IPS-NIHi7 (cell line): ENCODE data around the gene ANKRD24.
"Not testable (repeated sequence)": the region's sequence is repeated elsewhere in the genome, so short reads cannot be mapped to it uniquely, and the experiment has no call there.

ENCODE experiments used
- DNase-seq: peaks from one replicate; pipeline ENCODE4 v3.0.0; 2012; ENCODE audit warnings: mixed read lengths; ENCODE audit errors: extremely low spot score

The ANKRD24 gene

GRCh38 chr19:4230237-4230636, 47.7 kb downstream of the ANKRD24 start:
- not testable (repeated sequence) for DNase-seq

DNA sequence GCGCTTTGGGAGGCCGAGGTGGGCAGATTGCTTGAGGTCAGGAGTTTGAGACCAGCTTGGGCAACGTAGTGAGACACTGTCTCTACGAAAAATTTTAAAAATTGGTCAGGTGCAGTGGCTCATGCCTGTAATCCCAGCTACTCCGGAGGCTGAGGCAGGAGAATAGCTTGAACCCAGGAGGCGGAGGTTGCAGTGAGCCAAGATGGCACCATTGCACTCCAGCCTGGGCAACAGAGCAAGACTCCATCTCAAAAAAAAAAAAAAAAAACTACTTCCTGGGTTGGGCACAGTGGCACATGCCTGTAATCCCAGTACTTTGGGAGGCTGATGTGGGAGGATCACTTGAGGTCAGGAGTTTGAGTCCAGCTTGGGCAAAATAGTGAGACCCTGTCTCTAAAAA, 49.0 kb downstream of the ANKRD24 start:
- DNase-seq: not testable (repeated sequence)

DNA sequence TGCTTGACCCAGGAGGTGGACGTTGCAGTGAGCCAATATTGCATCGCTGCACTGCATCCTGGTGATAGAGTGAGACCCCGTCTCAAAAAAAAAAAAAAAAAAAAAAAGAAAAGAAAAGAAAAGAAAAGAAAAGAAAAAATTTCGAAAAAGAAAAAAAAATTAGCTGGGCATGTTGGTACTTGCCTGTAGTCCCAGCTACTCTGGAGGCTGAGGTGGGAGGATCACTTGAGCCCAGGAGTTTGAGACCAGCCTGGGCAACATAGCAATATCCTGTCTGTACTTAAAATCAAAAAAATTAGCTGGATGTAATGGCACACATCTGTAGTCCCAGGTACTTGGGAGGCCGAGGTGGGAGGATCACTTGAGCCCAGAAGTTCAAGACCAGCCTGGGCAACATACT, 49.6 kb downstream of the ANKRD24 start:
- not testable (repeated sequence) for DNase-seq

GRCh38 chr19:4232614-4233281, 50.3 kb downstream of the ANKRD24 start:
- no peak for DNase-seq

DNA sequence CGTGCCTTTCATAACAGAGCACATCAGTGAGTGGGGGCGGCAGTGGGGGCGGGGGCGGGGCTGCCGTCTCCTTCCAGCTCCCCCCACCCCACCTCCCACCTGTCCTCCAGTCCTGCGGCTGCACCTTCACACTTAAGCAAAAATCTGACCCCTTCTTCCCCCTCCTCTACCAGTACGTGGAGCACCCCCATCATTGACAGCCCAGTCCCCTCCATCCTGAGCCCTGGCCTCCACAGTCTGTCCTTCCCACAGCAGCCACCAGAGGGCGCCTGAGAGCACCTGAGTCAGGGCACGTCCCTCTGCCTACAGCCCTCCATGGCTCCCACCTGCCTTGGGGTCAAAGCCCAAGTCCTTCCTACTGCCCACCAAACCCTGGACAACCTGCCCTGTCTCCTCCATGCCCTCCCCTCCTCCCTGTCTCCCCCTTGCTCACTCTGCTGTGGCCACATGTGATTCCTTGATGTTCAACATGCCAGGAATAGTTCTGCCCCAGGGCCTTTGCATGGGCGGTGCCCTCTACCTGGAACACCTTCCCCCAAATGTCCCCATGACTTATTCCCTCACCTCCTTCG, 50.9 kb downstream of the ANKRD24 start:
- peak; percentile 74 for DNase-seq

GRCh38 chr19:4234142-4234861, 51.8 kb downstream of the ANKRD24 start:
- no peak for DNase-seq

- DNase-seq: no peak
Measured at GRCh38 chr19:4234862-4235201, 52.3 kb downstream of the ANKRD24 start.

DNA sequence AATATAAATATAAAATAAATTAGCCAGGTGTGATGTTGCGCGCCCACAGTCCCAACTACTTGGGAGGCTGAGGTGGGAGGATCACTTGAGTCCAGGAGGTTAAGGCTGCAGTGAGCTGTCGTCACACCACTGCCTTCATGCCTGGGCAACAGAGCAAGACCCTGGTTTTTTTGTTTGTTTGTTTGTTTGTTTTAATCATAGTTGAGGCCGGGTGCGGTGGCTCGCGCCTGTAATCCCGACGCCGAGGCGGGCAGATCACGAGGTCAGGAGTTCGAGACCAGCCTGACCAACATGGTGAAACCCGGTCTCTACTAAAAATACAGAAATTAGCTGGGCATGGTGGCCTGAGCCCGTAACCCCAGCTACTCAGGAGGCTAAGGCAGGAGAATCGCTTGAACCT, 55.0 kb downstream of the ANKRD24 start:
- DNase-seq: not testable (repeated sequence)

DNA sequence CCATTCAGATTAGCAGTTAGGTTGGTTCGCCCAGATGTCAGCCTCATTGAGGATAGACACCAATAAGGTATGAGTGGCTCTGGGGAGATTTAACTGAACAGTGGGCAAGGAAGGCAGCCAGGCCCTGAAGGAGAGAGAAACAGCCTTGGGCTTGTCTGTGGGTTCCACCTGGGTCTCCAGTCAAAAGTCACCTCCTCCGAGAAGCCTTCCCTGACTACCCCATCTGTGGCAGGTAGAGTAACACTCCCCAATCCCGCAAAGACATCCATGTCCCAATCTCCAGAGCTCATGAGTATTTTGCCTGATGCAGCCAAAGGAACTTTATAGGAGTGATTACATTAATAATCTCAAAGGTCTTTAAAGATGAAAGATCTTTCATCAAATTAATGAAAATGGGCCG, 56.3 kb downstream of the ANKRD24 start:
- DNase-seq: peak; percentile 4

DNA sequence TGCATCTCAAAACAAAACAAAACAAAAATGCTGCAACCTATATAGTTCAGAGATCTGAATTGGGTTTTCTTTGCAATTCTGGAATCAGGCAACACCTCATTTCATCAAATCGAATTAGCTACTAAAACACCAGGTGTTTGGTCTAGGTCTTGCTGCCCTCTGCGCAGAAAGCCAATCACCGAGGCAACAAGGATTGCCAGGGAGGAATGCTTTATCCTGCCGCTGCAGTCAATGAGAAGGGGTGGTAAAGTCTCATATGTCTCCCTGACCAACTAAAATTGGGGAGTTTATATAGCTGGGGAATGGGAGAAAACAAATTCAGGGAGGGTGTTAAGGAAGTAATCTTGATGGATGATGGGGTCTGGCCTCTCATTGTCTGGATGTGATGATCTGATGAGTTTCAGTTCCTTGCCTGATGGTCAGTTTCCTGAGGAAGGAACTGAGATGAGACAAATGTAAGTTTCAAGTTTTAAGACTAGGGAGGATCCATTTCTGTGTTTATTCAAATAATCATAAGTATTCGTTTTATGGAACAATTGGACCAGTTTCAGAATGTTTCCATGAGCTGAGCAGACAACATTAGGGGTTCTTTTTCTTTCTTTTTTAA, 59.4 kb downstream of the ANKRD24 start:
- DNase-seq: no peak

- DNase-seq: not testable (repeated sequence)
Measured at GRCh38 chr19:4245938-4246337, 63.4 kb downstream of the ANKRD24 start.

- DNase-seq: peak; percentile 100
Measured at GRCh38 chr19:4246767-4247593, 64.5 kb downstream of the ANKRD24 start, which contains the start of gene YJU2. Gene YJU2, plus strand, starts transcription at chr19:4247080. Its CDS starts 67 bp downstream, at chr19:4247147.

- DNase-seq: peak; percentile 10
Measured at GRCh38 chr19:4256563-4256962, 74.1 kb downstream of the ANKRD24 start.

- DNase-seq: no peak
Measured at GRCh38 chr19:4257025-4257424, 74.5 kb downstream of the ANKRD24 start.

DNA sequence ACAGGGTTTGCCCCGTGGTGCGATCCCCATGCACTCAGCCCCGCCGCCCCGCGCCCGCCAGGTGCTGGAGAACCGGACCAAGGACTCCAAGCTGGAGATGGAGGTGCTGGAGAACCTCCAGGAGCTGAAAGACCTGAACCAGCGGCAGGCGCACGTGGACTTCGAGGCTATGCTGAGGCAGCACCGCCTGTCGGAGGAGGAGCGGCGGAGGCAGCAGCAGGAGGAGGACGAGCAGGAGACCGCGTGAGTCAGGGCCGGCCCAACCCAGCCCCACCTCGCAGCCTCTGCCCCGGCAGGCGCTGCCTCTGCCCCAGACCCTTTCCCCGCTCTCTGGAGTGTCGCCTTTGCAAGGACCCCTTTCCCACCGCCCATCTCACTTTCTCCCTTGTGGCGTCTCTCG, 75.7 kb downstream of the ANKRD24 start:
- DNase-seq: no peak

- no peak for DNase-seq
Measured at GRCh38 chr19:4260613-4261191, 78.2 kb downstream of the ANKRD24 start.

DNA sequence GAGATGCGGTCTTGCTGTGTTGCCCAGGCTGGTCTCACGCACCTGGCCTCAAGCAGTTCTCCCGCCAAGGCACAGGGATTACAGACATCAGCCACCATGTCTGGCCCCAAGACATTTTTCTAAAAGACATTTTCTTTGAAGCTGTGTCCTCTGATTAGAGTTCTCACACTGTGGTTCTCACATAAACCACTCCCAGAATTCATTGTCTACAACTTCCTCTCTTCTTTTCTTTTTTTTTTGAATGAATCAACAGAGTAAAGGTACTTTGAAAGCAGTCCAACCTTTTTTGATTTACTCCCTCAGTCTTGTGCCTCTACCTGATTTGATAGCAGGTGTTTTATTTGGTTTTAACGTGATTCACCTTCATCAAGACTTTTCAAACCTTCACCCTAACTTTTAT, 82.3 kb downstream of the ANKRD24 start:
- DNase-seq: no peak

DNA sequence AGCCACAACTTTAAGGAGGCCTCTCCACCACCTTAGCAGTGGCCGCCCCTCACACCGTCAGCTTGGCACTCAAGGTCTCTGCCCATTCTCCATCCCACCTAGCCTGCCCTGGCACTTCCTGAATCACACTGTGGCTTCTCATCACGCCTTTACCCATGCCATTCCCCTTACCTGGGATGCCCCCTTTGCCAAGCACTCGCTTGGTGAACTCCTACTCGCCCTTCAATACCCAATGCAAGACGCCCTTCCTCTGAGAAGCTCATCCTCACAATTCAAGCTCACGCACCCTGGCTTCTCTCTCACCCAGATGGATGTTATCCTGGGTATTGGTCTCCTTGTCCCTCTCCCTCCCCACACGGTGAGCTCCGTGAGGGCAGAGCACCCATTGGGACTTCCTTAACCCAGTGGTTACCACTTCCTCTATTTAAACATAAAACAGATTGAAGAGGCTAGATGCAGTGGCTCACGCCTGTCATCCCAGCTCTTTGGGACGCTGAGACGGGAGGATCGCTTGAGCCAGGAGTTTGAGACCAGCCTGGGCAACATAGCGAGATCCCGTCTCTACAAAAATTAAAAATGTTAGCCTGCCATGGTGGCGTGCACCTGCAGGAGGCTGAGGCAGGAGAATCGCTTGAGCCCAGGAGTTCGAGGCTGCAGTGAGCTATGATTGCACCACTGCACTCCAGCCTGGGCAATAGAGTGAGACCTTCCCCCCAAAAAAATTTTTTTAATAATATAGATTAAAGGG, 83.9 kb downstream of the ANKRD24 start:
- DNase-seq: no peak

DNA sequence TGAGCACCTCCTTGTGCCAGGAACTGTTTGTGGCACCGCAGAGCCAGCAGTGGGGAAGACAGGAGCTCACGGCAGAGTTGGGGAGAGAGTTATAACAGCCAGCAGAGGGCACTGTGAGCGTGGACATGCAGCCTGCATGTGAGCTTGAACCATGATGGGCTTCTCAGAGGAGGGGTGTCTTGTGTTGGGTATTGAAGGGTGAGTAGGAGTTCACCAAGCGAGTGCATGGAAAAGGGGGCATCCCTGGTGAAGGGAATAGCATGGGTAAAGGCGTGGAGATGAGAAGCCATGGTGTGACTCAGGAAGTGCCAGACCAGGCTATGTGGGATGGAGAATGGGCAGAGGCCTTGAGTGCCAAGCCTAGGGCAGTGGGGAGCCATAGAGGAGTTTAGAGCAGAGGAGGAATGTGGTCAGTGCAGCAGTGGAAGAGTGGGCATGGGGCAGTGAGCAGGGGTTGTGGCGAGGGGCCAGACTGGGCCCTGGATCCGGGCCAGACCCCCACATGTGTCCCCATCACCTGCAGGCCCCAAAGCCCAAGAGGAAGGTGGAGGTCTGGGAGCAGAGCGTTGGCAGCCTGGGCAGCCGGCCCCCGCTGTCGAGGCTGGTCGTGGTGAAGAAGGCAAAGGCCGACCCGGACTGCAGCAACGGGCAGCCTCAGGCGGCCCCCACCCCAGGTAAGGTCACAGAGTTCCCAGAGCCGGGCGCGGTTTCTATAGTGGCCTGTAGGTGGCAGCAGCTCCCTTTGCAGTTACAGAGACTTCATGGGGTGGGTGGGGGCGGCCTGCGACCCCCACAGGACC, 84.8 kb downstream of the ANKRD24 start:
- peak; percentile 90 for DNase-seq
